Activated CD4-positive, CD25-positive, alpha-beta regulatory T cell treated with anti-CD3 and anti-CD28 coated beads, Interleukin-2, amount 50 U/mL, for 72 hours (primary cell): Measurements from ENCODE around the gene CHM.
A peak's percentile ranks its signal among the peaks of the same experiment; 100 is the strongest.
"Not testable (repeated sequence)": the region's sequence is repeated elsewhere in the genome, so short reads cannot be mapped to it uniquely, and the experiment has no call there.

Source experiments
- DNase-seq: peaks from one replicate; pipeline ENCODE4 v3.0.0; 2021

Gene CHM, protein sequence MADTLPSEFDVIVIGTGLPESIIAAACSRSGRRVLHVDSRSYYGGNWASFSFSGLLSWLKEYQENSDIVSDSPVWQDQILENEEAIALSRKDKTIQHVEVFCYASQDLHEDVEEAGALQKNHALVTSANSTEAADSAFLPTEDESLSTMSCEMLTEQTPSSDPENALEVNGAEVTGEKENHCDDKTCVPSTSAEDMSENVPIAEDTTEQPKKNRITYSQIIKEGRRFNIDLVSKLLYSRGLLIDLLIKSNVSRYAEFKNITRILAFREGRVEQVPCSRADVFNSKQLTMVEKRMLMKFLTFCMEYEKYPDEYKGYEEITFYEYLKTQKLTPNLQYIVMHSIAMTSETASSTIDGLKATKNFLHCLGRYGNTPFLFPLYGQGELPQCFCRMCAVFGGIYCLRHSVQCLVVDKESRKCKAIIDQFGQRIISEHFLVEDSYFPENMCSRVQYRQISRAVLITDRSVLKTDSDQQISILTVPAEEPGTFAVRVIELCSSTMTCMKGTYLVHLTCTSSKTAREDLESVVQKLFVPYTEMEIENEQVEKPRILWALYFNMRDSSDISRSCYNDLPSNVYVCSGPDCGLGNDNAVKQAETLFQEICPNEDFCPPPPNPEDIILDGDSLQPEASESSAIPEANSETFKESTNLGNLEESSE

GRCh38 chrX:86047174-86047935 is at the start of gene CHM:
TSS of gene CHM (minus strand) at chrX:86047558. CDS start at chrX:86047532, 26 bp downstream.
- DNase-seq: peak; percentile 47

DNA sequence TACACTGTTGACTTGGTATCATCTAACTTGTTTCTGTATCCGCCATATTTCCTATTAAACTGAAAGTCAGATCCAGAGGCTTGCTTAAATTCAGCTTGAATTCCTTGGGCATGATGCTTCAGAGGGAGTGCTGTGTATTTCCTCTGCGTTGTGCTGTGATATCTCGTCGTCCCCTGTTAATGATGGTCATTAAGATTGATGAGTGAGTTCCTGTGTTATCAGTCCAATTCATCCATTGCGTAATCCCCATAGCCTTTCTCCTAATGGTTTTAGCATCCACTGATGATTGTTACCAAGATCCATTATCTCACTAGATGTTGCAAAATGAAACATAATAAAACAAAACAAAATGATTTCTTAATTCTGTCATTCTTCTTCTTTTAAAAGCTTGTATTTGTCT is 31.3 kb upstream of the CHM start:
- no peak for DNase-seq

GRCh38 chrX:86066998-86067397 is 19.6 kb upstream of the CHM start:
- no peak for DNase-seq

GRCh38 chrX:86061407-86061806 is 14.0 kb upstream of the CHM start:
- no peak for DNase-seq

DNA sequence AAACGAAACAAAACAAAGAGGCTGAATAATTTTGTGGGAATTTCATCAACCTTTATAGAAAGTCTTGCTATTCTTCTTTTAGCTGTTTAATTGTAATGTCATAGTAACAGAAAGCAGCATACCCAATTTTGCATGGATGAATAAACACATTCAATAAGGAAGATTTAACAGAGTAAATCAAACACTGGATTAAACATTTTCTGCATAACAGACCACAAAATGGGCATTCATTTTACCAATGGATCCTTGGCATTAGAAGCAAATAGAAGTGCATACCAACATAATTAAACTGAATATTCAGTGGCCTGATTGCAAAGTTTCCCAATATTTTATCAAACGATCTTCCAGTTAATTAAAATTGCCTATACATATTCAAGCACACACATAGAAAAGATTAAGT is 4.4 kb upstream of the CHM start:
- no peak for DNase-seq

DNA sequence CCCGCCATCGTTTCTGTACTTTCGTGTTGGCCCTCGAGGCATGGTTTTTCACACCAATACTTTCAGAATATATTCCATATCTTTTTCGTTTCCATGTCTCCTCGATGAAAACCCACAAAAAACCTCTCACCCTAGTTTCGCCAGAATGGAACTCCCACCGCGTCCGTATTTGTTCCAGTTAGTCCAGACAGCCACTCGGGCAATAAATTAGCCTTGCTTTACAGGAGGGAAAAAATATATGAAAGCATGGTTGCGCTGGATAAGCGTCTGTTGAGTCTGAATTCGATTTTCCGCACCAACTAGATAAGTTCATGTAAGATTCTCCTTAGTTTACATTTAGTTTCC is 550 bp upstream of the CHM start:
- no peak for DNase-seq

DNA sequence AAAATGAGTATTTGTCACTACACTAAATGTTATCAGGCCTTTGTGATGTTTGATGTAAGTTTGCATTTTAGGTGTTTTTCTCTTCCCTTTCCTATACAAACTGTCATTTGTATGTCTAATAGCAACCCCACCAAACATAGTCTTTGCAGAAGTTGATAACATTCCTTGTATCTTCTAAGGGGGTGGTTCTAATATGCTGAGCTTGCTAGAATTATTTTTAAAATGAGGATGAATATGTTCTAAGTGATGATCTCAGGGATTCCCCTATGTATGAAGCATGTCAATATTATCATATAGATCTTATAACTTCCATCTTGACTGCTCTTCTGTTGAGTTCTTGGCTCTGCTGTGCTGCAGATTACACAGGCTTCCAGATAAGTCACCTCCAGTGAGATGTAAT is 3.1 kb downstream of the CHM start:
- DNase-seq: no peak

DNA sequence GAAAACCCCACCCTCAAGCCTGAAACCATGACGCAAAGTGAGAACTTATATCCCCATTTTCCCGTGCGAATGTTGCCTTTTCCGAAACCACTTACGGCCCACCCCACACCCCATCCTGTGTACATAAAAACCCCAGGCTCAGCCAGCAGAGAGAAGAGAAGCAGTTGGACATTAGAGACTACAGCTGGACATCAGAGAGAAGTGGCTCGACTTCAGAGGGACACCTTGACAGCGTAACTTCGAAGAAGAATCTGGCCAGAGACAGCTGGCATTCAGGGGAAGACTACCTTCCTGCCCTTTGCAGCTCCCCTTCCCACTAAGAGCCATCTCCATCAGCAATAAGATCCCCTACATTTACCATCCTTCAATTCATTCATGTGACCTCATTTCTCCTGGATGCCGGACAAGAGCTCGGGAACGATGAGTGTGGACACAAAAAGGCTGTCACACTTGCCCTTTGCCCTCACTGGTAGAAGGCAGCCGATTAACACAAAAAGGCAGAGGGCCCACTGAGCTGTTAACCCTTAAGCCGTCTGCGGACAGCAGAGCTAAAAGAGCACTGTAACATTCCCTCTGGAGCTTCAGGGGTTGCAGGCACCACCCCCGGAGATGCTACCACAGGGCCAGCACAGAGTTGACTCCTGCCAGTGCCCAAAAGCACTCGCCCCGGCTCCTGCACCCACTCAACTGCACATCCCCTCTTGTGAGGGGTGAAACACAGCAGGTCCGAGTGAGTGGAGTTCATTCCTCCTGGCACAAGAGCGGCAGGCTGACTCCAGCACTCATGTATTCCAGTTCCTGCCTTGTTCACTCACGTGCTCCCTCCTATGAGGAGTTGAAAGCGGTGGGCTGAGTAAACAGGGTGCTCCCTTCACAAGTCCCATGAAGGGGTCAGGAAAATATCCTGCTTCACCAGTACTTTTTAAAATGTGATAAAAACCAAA is 7.5 kb downstream of the CHM start:
- DNase-seq: no peak

DNA sequence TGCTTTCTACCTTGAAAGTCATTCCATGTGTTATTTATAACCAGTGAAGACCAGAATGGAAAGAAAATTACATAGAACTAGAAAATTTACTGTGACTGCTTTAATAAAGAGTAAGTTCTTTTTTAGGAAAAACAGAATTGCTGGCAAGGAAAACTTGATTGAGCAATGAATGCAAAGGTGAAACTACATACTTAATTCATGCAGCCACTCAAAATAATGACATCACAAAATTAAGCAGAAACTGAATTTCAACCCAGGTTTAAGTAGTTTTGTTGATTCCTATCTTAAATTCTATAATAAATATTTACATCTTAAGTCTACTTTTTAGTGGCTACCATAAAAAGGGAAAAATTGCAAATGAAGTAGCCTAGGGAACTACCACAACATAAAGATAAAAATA is 14.0 kb downstream of the CHM start:
- DNase-seq: no peak

DNA sequence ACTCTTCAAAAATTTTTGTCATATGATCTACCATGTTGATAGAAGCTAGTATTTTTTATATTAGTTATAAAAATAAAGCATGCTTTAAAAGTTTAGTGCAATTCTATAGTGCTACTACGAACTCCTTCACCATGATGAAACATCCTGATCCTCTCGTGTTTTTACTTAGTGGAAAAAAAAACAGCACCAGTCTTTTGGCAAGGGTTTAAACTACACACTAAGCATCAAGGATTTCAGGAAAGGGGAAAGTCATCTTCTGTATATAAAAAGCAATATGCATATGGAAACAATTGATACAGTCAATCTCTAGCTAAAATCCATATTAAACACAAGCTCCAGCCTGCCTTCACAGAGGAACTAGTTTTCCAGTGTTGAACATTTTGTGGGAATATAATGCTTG is 18.7 kb downstream of the CHM start:
- DNase-seq: no peak

- DNase-seq: no peak
Measured at GRCh38 chrX:86023811-86024210, 23.5 kb downstream of the CHM start.

DNA sequence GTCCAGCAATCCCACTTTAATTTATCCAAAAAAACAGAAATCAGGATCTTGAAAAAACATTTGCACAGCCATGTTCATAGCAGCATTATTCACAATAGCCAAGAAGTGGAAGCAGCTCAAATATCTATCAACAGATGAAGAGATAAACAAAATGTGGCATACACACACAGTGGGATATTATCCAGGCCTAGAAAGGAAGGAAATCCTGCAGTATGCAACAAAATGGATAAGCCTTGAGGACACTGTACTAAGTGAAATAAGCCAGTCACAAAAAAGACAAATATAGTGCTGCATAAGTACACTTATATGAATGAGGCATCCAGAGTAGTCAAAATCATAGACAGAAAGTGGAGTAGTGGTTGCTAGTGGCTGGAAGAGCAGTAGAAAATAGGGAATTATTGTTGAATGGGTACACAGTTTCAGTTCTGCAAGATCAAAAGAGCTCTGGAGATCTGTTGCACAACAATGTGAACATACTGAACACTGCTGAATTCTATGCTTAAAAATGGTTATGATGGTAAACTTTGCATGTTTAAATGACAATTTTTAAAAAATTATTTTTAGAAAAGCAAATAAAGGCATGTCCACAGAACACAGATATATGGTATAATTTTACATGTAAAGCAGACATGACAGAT is 25.6 kb downstream of the CHM start:
- DNase-seq: no peak

- DNase-seq: no peak
Measured at GRCh38 chrX:86016139-86016538, 31.2 kb downstream of the CHM start.

DNA sequence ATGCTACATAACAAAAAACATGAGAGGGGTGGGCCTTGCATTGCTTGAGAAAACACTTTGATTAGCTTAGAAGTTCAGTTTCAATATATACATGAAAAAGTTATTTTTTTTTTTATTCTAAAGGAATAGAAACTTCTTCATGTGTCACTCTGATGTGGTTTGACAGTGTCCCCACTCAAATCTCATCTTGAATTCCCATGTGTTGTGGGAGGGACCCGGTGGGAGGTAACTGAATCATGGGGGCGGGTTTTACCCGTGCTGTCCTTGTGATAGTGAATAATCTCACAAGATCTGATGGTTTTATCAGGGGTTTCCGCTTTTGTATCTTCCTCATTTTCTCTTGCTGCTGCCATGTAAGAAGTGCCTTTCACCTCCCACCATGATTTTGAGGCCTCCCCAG is 32.4 kb downstream of the CHM start:
- not testable (repeated sequence) for DNase-seq

- no peak for DNase-seq
Measured at GRCh38 chrX:86014421-86014820, 32.9 kb downstream of the CHM start.

GRCh38 chrX:86013792-86014191 is 33.6 kb downstream of the CHM start:
- no peak for DNase-seq

DNA sequence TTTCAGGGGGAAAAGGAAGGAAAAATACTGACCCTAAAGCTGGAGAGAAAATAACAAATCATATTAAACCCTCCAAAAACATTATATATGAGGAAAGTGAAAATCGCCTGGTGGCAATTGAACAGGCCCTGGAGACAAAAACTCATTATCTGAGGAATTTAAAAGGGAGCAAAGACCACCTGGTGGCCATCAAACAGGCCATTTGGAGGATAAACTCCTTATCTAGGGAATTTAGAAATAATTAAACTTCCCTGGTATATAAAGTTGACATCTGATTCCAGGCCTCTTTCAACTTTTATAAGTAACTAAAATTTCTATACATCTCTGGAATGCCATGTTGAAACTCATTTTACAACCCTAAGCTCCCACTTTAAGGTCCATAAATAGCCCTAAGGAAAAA is 35.2 kb downstream of the CHM start:
- DNase-seq: no peak

GRCh38 chrX:86009803-86010202 is 37.6 kb downstream of the CHM start:
- DNase-seq: not testable (repeated sequence)

GRCh38 chrX:86007891-86008290 is 39.5 kb downstream of the CHM start:
- DNase-seq: not testable (repeated sequence)

GRCh38 chrX:86002076-86002896 is 45.1 kb downstream of the CHM start:
- DNase-seq: no peak

DNA sequence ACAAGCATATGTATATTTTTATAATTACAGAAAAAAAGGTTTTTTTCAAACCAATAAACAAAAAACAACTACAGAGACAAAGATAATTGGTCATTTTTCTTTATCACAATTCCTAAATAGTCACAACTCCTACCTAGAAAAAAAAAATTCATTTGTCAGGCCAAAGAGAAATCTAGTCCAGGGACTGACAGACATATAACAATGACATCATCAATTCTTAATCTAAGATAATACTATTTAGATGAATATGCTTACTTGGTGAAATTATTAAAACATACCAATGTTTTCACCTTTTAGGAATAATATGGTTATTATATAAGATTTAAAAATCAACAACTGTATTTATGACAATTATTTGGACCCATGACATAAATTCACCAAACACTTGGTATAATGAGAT is 48.4 kb downstream of the CHM start:
- no peak for DNase-seq
